AG04449 (cell line): Measurements from ENCODE around the gene FMO4.
"Not testable (repeated sequence)": the region's sequence is repeated elsewhere in the genome, so short reads cannot be mapped to it uniquely, and the experiment has no call there.

Experiments
- CTCF ChIA-PET: fragments of 350-600 bp; formaldehyde crosslinking; extraction: SDS; loops from one replicate; lab custom pipeline; 2021; ENCODE audit warnings: antibody characterized with exemption; lab: Yijun Ruan, JAX
- POLR2A ChIA-PET: fragments of 400-600, 350-600 bp; formaldehyde crosslinking; extraction: SDS; loops from one replicate; lab custom pipeline; 2020; ENCODE audit warnings: antibody characterized with exemption, inconsistent platforms; lab: Yijun Ruan, JAX
- DNase-seq: peaks from one replicate; pipeline ENCODE4 v3.0.0-alpha.2; 2010; ENCODE audit warnings: low read depth, low spot score
- H3K4me3 ChIP-seq: 2 replicates; pipeline ENCODE4 v1.5.1; 2011; ENCODE audit warnings: low read depth, mild to moderate bottlenecking, control low read depth, low read length
- CTCF ChIP-seq: IDR thresholded peaks from one replicate; pipeline ENCODE4 v1.5.1; 2011; ENCODE audit warnings: mild to moderate bottlenecking, moderate library complexity, low read length, control low read depth, inconsistent platforms; ENCODE audit not compliant: insufficient read depth; ENCODE audit errors: missing control alignments

Gene FMO4

GRCh38 chr1:171279234-171279633, 34.7 kb upstream of the FMO4 start:
- CTCF ChIA-PET, result no interaction called here
- no peak for TF ChIP-seq CTCF
- no peak overlapping the region for H3K4me3 ChIP-seq
- no peak for DNase-seq
- POLR2A ChIA-PET, result no interaction called here

DNA sequence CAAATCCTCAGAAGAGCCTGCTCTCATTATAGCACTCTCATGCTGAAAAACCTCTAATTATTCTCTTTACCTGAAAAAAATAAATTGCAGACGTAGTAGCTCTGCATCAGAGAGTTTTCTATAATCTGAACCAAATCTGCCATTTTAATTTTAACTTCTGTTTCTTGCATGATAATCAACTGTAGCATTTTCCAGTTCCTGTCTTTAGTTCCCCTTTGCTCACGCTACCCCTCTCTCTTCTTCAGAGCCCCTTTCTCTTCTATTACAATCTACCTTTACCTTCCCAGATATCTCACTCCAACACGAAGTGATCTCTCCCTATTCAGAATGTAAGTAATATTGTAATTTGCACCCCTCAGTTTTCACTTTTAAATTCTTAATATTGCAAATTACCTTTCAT, 34.3 kb upstream of the FMO4 start:
- no peak for DNase-seq
- ChIA-PET CTCF (no interaction called here), POLR2A (no interaction called here)
- TF ChIP-seq CTCF, result no peak
- no peak overlapping the region for H3K4me3 ChIP-seq

DNA sequence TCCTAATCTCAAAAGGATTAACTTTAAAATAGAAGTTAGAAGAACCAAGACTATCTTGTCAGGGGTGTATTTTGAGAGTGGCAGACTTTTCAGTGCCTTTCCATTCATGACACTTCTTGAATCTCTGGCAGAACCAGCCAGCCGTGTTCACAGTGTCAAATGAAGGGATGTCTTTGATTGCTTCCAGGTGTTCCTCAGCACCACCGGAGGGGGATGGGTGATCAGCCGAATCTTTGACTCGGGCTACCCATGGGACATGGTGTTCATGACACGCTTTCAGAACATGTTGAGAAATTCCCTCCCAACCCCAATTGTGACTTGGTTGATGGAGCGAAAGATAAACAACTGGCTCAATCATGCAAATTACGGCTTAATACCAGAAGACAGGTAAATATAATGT, 33.4 kb upstream of the FMO4 start:
- ChIA-PET POLR2A (no interaction called here), CTCF (no interaction called here)
- no peak overlapping the region for H3K4me3 ChIP-seq
- TF ChIP-seq CTCF, result no peak
- no peak for DNase-seq

DNA sequence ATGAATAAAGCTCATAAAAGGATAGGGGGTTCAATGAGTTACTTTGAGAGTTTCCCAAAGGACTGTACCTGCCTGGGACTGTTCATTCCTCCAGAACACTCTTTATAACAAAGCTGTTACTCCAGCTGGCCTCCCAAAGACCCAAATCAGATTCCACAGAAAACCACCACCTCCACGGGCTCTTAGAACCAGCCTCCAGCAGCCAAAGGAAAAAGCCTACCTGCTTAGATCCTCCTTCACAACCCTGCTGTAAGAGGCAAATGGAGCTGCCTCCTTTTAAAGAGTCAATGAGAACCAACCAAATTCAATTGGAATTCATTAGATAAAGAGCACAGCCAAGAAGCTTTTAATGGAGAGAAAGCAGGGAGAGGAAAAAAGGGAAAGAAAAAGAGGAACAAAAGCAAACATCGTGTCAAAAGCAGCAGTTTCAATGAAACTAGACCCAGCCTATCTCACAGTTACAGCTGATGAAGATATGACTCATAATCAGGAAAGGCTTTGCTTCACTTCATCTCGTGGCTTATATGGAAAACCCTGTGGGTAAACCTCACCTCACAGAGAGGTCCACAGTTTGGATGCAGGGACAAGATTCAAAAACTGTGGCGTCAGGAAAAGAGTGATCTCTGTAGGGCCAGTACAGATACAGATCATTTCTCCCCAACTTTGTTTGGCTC, 27.8 kb upstream of the FMO4 start:
- ChIA-PET CTCF (no interaction called here), POLR2A (no interaction called here)
- no peak for DNase-seq
- TF ChIP-seq CTCF, result no peak
- no peak overlapping the region for H3K4me3 ChIP-seq

DNA sequence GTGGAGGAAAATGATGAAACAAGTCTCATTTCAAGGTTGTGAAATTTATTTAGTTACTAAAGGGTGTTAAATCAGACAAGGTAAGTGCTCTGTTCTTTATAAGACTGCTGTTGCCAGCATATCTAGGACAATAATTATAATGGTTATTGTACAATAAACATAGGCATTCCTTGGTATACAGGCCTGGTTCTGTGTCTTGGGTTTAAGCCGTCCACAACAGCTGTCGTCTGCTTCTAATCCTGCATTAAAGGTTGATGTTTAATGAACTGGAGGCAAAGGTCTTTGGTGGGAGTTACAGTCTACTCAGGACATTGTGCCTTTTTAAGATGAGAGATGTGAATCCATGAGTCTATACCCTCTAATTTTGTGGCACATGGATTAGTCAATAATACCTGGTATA, 23.4 kb upstream of the FMO4 start:
- CTCF ChIA-PET, result no interaction called here
- DNase-seq, result no peak
- no peak for TF ChIP-seq CTCF
- POLR2A ChIA-PET, result no interaction called here
- H3K4me3 ChIP-seq, result no peak overlapping the region

- no peak overlapping the region for H3K4me3 ChIP-seq
- POLR2A ChIA-PET, result no interaction called here
- CTCF ChIA-PET, result no interaction called here
- peak; percentile 9 for DNase-seq
- no peak for TF ChIP-seq CTCF
These were observed 21.2 kb upstream of the FMO4 start for GRCh38 chr1:171292799-171293198.

DNA sequence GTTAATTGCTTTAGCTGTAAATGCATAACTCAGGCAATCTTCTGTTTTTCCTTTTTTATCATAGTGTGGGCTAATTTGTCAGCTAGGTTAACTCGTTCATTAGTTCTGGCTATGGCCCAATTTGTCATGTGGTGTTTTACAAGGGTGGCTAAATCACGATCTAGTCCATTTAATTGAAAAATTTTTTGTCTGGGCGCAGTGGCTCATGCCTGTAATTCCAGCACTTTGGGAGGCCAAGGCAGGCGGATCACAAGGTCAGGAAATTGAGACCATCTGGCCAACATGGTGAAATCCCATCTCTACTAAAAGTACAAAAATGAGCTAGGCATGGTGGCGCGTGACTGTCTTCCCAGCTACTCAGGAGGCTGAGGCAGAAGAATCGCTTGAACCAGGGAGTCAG, 18.6 kb upstream of the FMO4 start:
- H3K4me3 ChIP-seq, DNase-seq, POLR2A ChIA-PET: not testable (repeated sequence)
- CTCF ChIA-PET, result interaction anchor here (1.0 to 1.8 kb wide), 3 partner anchors 18 to 179 kb away, joined by 3 to 7 read pairs (median 3); partner anchors contain the start of gene FMO4
